ENCODE data around the gene ORC2. TPM values are rescaled to one million over a fixed set of nuclear protein-coding genes. Genes with fewer than 3 reads are reported as not detected.

Gene ORC2
- total RNA-seq, 4 donors from 2014 or later: 6.2 to 22.5 (median 12.9) TPM

GRCh38 chr2:200871151-200871550 lies 92.3 kb downstream of the ORC2 start:
- peaks cover 0 to 15% (median 5%) of the 10 kb centered on the region in 3 donors for H3K4me1 ChIP-seq
- no peak overlapping the region for H3K27ac ChIP-seq
- H3K36me3 ChIP-seq: peaks cover 8 to 63% (median 8%) of the 10 kb centered on the region in 3 donors
- 61 to 69% methylated on average over 3 of the region's 3 CpGs for whole genome bisulfite sequencing, 2 donors
- H3K4me3 ChIP-seq: no peak overlapping the region
- intact Hi-C loops (cut with DNase I): no loop called here
- no peaks in the 10 kb centered on the region for H3K9me3 ChIP-seq
- no peak for DNase-seq
- H3K27me3 ChIP-seq: no peaks in the 10 kb centered on the region
- TF ChIP-seq CTCF (IDR thresholded peaks at IDR 0.05) (no peak), POLR2A (IDR thresholded peaks at IDR 0.05) (no peak)

- Histone ChIP-seq H3K9me3 (no peaks in the 10 kb centered on the region), H3K36me3 (peaks cover 0 to 42% (median 0%) of the 10 kb centered on the region in 3 donors), H3K4me1 (peaks cover 5 to 30% (median 9%) of the 10 kb centered on the region in 3 donors), H3K27ac (no peak overlapping the region), H3K27me3 (no peaks in the 10 kb centered on the region), H3K4me3 (no peak overlapping the region)
- TF ChIP-seq CTCF (IDR thresholded peaks at IDR 0.05) (no peak), POLR2A (IDR thresholded peaks at IDR 0.05) (no peak)
- DNase-seq: no peak
- intact Hi-C loops (cut with DNase I): no loop called here
- 85 to 93% methylated on average over 2 of the region's 2 CpGs for WGBS, 2 donors
Measured at GRCh38 chr2:200869014-200869413, 94.4 kb downstream of the ORC2 start.

- H3K27ac ChIP-seq: peak within 1 kb of the TSS; percentile 99 to 100 (median 100)
- H3K4me3 ChIP-seq: peak within 1 kb of the TSS; percentile 81 to 100 (median 94)
- no peaks in the 10 kb centered on the region for H3K9me3 ChIP-seq
- intact Hi-C loops (cut with DNase I): loop anchor here (5.0 kb wide), 1 partner anchor 52 kb away; the partner anchor contains the start of gene BZW1
- peaks cover 7 to 57% (median 19%) of the 10 kb centered on the region in 3 donors for H3K4me1 ChIP-seq
- H3K27me3 ChIP-seq: no peaks in the 10 kb centered on the region
- peaks cover 0 to 20% (median 9%) of the 10 kb centered on the region in 3 donors for H3K36me3 ChIP-seq
- peak; percentile 85 for DNase-seq
- 1 to 2% methylated on average over 26 to 42 of the region's 89 CpGs for WGBS, 2 donors
- TF ChIP-seq POLR2A (IDR thresholded peaks at IDR 0.05) (peak; percentile 36 to 100 (median 99)), CTCF (IDR thresholded peaks at IDR 0.05) (peak in 1 of 6 experiments; percentile 15)
Measured at GRCh38 chr2:200864176-200865034, 99.1 kb downstream of the ORC2 start, which contains the start of gene CLK1. TSS of gene CLK1 (minus strand) at chr2:200864658. CDS start at chr2:200861862, 2,796 bp downstream.

GRCh38 chr2:200863782-200864175 lies 99.7 kb downstream of the ORC2 start:
- 1% methylated on average over 16 to 19 of the region's 19 CpGs for WGBS, 2 donors
- no peaks in the 10 kb centered on the region for H3K9me3 ChIP-seq
- TF ChIP-seq CTCF (IDR thresholded peaks at IDR 0.05) (no peak), POLR2A (IDR thresholded peaks at IDR 0.05) (no peak)
- intact Hi-C loops (cut with DNase I): loop anchor here (5.0 kb wide), 1 partner anchor 51 kb away; the partner anchor contains the start of gene BZW1
- no peak for DNase-seq
- H3K27me3 ChIP-seq: no peaks in the 10 kb centered on the region
- H3K4me3 ChIP-seq: peak overlapping the region; percentile 81 to 100 (median 94)
- H3K27ac ChIP-seq: peak overlapping the region; percentile 99 to 100 (median 100)
- peaks cover 14 to 64% (median 25%) of the 10 kb centered on the region in 3 donors for H3K4me1 ChIP-seq
- H3K36me3 ChIP-seq: peaks cover 3 to 26% (median 16%) of the 10 kb centered on the region in 3 donors

GRCh38 chr2:200862532-200863000 lies 100.9 kb downstream of the ORC2 start:
- Histone ChIP-seq H3K4me1 (peaks cover 17 to 75% (median 27%) of the 10 kb centered on the region in 3 donors), H3K4me3 (peak overlapping the region; percentile 81 to 100 (median 94)), H3K27ac (peak overlapping the region; percentile 99 to 100 (median 100)), H3K27me3 (no peaks in the 10 kb centered on the region), H3K9me3 (no peaks in the 10 kb centered on the region), H3K36me3 (peaks cover 15 to 39% (median 27%) of the 10 kb centered on the region in 3 donors)
- TF ChIP-seq POLR2A (IDR thresholded peaks at IDR 0.05): peak in 1 of 4 donors; percentile 61
- TF ChIP-seq CTCF (IDR thresholded peaks at IDR 0.05): no peak
- 0% methylated on average over 13 of the region's 13 CpGs for WGBS, 2 donors
- no peak for DNase-seq
- intact Hi-C loops (cut with DNase I): loop anchor here (5.0 kb wide), 1 partner anchor 50 kb away; the partner anchor contains the start of gene BZW1

Measured in esophagus squamous epithelium (tissue), 5 donors.